MG63 (cell line): ENCODE measurements around the gene ATP8A1. TPM values are rescaled to one million over a fixed set of nuclear protein-coding genes. Genes with fewer than 3 reads are reported as not detected.
A peak's percentile ranks its signal among the peaks of the same experiment; 100 is the strongest.
"Not testable (repeated sequence)": the region's sequence is repeated elsewhere in the genome, so short reads cannot be mapped to it uniquely, and the experiment has no call there.

Experiments
- DNase-seq: peaks from one replicate; pipeline ENCODE4 v3.0.0-alpha.2; 2020
- H3K27me3 ChIP-seq: fragments of 250-450 bp; sonication (Bioruptor Pico); 2 replicates; pipeline ENCODE4 v1.5.1; 2020; ENCODE audit warnings: mild to moderate bottlenecking, moderate library complexity
- H3K36me3 ChIP-seq: fragments of 250-450 bp; sonication (Bioruptor Pico); 2 replicates; pipeline ENCODE4 v1.5.1; 2020; ENCODE audit warnings: mild to moderate bottlenecking, moderate library complexity
- H3K4me3 ChIP-seq: fragments of 250-450 bp; sonication (Bioruptor Pico); 2 replicates; pipeline ENCODE4 v1.5.1; 2020; ENCODE audit warnings: mild to moderate bottlenecking, moderate library complexity
- H3K9me3 ChIP-seq: fragments of 250-450 bp; sonication (Bioruptor Pico); 2 replicates; pipeline ENCODE4 v1.5.1; 2020; ENCODE audit warnings: mild to moderate bottlenecking, moderate library complexity
- total RNA-seq: library from RNA; depleted of rRNA; stranded (reverse); fragments of >200 nt; shearing (Covaris generic); gene quantifications from 2 replicates; pipeline ENCODE4 v1.2.3, GENCODE V29; 2014; ENCODE audit warnings: low replicate concordance

The ATP8A1 gene
- total RNA-seq, 1 experiment from 2014 or later, result 0.10 TPM

GRCh38 chr4:42510225-42510624 is 146.7 kb downstream of the ATP8A1 start:
- DNase-seq, result no peak

GRCh38 chr4:42501624-42502401 is 155.1 kb downstream of the ATP8A1 start:
- H3K27me3 ChIP-seq, result no peaks in the 10 kb centered on the region
- H3K4me3 ChIP-seq, result no peak overlapping the region
- H3K36me3 ChIP-seq, result no peaks in the 10 kb centered on the region
- DNase-seq, result no peak
- no peaks in the 10 kb centered on the region for H3K9me3 ChIP-seq

More at GRCh38 chr4:42510225-42510624, 146.7 kb downstream of the ATP8A1 start:
- no peaks in the 10 kb centered on the region for H3K9me3 ChIP-seq
- H3K36me3 ChIP-seq, result no peaks in the 10 kb centered on the region
- no peaks in the 10 kb centered on the region for H3K27me3 ChIP-seq
- no peak overlapping the region for H3K4me3 ChIP-seq

GRCh38 chr4:42498040-42498439 is 158.9 kb downstream of the ATP8A1 start:
- H3K27me3 ChIP-seq, result no peaks in the 10 kb centered on the region
- H3K4me3 ChIP-seq, result no peak overlapping the region
- no peaks in the 10 kb centered on the region for H3K9me3 ChIP-seq
- H3K36me3 ChIP-seq, result no peaks in the 10 kb centered on the region
- DNase-seq, result no peak

DNA sequence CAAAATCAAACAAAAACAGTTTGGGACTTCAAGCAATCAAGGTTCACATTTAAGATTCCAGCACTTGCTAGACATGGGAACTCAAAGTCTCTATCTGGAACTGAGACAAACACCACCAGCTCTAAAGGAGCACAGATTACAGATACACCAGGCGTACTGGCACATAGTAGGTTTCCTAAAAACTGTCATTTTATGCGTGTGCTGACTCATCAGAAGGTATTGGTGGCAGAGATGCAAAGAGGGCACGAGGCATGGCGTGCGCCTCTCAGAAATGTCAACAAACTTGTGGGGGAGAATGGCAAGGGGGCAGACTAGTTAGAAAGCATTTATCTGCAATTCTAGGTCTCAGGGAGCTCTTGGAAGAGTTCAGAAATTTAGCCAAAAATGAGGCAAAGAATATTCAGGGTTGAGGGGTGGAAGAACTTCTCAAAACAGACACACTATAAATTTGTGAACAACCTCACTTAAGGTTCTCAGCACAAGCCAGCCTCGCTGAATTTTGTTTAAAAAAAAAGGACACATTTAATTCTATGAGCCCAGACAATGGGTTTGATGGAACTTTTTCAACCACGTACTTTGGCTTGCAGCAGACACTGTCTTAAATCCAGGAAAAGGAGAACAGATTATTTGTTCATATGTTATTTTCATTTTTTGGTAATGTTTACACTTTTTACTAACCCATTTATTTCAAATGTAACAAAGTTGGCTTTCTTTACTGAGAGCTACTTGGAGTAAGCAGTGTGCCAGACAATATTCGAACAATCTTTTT is 159.6 kb downstream of the ATP8A1 start:
- Histone ChIP-seq H3K9me3 (no peaks in the 10 kb centered on the region), H3K27me3 (no peaks in the 10 kb centered on the region), H3K4me3 (no peak overlapping the region), H3K36me3 (no peaks in the 10 kb centered on the region)
- no peak for DNase-seq

DNA sequence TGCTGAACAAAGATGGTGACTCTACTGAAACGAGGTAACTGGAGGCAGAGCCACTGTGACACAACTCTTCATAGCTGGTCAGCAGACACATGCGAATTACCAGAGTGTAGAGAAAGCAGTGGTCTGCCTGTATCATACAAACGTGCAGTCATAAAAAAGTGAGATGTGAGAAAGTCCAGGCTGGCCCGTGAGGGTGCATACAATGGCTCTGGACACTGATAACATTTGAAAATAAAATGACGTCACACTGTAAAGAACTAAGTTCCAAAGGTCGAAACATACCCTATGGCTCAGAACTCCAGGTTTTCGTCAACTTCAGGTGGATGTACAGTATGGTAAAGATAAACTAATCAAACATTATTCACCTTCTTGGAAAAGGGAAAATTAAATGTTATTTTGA is 163.9 kb downstream of the ATP8A1 start:
- Histone ChIP-seq H3K36me3 (no peaks in the 10 kb centered on the region), H3K9me3 (no peaks in the 10 kb centered on the region), H3K4me3 (no peak overlapping the region), H3K27me3 (no peaks in the 10 kb centered on the region)
- no peak for DNase-seq

DNA sequence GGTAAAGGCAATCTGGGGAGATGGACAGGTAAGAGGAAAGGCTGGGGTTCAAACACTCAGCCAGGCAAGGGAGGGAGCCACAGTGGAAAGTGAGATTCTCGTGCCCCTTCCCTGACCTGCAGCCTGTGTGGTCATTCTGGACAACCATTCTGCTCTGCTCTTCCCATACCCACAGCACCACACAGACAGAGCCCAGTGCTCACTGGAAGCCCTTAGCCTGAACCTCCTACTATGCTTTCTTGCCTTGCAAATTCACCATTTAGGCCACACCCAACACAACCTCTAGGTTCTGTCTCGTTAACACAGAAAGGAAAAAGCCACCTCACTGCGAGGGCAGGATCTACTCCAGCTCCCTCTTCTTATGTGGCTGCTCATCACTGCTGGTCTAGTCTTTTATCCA is 166.9 kb downstream of the ATP8A1 start:
- no peak for DNase-seq
- no peaks in the 10 kb centered on the region for H3K9me3 ChIP-seq
- H3K27me3 ChIP-seq, result no peaks in the 10 kb centered on the region
- H3K36me3 ChIP-seq, result no peaks in the 10 kb centered on the region
- no peak overlapping the region for H3K4me3 ChIP-seq

GRCh38 chr4:42489095-42489494 is 167.8 kb downstream of the ATP8A1 start:
- no peaks in the 10 kb centered on the region for H3K27me3 ChIP-seq
- DNase-seq, result no peak

GRCh38 chr4:42488554-42488953 is 168.4 kb downstream of the ATP8A1 start:
- H3K27me3 ChIP-seq, result no peaks in the 10 kb centered on the region
- H3K4me3 ChIP-seq, result no peak overlapping the region
- no peak for DNase-seq
- H3K36me3 ChIP-seq, result no peaks in the 10 kb centered on the region
- H3K9me3 ChIP-seq, result no peaks in the 10 kb centered on the region

More at GRCh38 chr4:42489095-42489494, 167.8 kb downstream of the ATP8A1 start:
- Histone ChIP-seq H3K4me3 (no peak overlapping the region), H3K9me3 (no peaks in the 10 kb centered on the region), H3K36me3 (no peaks in the 10 kb centered on the region)

DNA sequence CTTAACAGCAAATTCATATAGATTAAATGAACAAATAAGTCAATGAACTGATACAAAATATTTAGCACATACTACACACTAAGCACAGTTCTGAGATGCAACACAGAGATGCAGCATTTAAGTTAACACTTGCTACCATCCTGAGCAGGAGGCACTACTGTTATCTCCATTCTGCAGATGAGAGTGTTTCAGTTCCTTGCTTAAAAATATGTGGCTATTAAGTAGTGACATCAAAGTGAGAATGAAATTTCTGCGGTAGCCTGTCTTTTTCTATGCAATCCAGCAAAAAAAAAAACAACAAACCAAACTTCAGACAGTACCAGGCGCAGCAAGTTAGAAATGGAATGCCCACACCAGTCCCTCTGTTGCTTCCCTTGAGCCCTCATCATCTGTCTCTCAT is 168.8 kb downstream of the ATP8A1 start:
- DNase-seq, result no peak
- Histone ChIP-seq H3K9me3 (no peaks in the 10 kb centered on the region), H3K36me3 (no peaks in the 10 kb centered on the region), H3K27me3 (no peaks in the 10 kb centered on the region), H3K4me3 (no peak overlapping the region)

DNA sequence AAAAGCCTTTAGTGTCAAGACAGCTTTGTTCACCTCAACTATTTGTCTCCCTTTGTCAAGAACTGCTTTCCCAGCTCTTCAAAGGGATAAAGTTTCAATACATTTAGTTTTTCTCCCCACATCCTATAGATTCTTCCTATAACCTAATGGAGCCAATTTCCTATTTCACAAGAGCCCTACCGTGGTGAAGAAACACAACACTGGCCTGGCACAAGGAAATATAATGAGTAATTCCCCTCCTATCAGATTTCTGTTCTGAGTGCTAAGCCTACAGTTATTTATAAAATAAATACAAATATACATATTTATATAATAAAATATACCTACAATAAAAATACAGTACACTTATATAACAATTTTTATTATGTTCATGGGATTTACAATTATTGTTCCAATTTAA is 169.7 kb downstream of the ATP8A1 start:
- no peak for DNase-seq
- Histone ChIP-seq H3K27me3 (no peaks in the 10 kb centered on the region), H3K4me3 (no peak overlapping the region), H3K9me3 (no peaks in the 10 kb centered on the region), H3K36me3 (no peaks in the 10 kb centered on the region)

GRCh38 chr4:42486156-42486555 is 170.7 kb downstream of the ATP8A1 start:
- DNase-seq, H3K36me3 ChIP-seq, H3K4me3 ChIP-seq, H3K27me3 ChIP-seq, H3K9me3 ChIP-seq: not testable (repeated sequence)

DNA sequence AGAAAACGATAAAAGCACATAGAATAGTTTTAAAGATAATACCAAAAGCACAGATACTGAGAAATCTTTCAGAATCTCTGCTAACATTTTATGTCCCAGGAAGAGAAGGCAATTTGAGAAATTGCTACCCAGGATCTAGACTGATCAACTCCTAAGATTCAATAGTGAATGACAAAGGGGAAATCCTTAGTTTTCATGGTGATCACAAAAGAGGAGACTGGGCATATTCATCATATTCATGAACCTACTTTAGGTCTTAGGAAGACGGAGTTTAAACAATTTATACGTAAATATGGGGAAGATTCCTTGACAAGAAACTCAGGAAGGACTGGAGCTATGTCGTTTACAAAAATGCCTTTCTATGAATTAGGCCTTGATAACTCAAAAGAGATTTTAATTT is 172.3 kb downstream of the ATP8A1 start:
- H3K4me3 ChIP-seq, result no peak overlapping the region
- no peaks in the 10 kb centered on the region for H3K27me3 ChIP-seq
- H3K36me3 ChIP-seq, result no peaks in the 10 kb centered on the region
- DNase-seq, result no peak
- no peaks in the 10 kb centered on the region for H3K9me3 ChIP-seq

GRCh38 chr4:42483426-42484379 is 173.2 kb downstream of the ATP8A1 start:
- no peak for DNase-seq

DNA sequence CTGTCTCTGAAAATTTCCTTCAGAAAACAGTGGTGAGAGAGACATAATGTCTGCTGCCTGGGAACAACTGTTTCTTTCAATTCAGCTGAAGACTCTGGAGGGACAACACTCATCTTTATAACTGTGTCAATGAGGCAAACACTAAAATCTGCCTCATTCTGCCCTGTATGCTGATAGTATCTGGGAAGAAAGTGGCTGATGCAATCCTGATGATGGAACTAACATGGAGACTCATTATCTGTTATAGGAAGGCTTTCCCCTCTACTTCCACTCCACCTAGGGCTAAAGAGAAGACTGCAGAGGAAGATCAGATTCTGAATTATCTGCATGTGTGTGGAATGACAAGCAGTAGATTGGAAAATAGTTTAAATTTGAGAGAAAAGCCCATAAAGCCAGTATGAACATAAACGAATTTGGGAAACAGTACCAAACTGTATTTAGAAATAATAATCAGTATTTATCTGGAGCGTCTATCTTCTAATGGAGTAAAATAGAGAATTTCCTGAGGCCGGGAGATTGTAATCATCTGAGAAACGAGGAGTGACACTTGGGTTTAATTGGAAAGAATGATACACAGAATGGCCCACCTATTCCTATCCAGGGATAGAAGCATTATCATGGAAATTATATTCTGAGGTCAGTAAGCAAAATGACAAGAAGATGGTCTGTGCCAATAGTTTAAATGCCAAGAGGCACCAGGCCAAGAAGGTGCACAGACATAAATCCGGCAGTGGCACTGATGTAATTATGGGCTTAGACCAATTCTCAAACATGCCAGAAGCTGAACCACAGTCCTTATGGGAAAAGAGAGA is 174.2 kb downstream of the ATP8A1 start:
- Histone ChIP-seq H3K36me3 (no peaks in the 10 kb centered on the region), H3K9me3 (no peaks in the 10 kb centered on the region), H3K4me3 (no peak overlapping the region), H3K27me3 (no peaks in the 10 kb centered on the region)
- DNase-seq, result peak; percentile 56

More at GRCh38 chr4:42483426-42484379, 173.2 kb downstream of the ATP8A1 start:
- no peaks in the 10 kb centered on the region for H3K27me3 ChIP-seq
- no peaks in the 10 kb centered on the region for H3K36me3 ChIP-seq
- H3K9me3 ChIP-seq, result no peaks in the 10 kb centered on the region
- no peak overlapping the region for H3K4me3 ChIP-seq

- no peaks in the 10 kb centered on the region for H3K9me3 ChIP-seq
- DNase-seq, result no peak
- H3K36me3 ChIP-seq, result no peaks in the 10 kb centered on the region
- H3K4me3 ChIP-seq, result no peak overlapping the region
- no peaks in the 10 kb centered on the region for H3K27me3 ChIP-seq
Observed at GRCh38 chr4:42480717-42481116, 176.2 kb downstream of the ATP8A1 start.

GRCh38 chr4:42480281-42480680 is 176.6 kb downstream of the ATP8A1 start:
- no peaks in the 10 kb centered on the region for H3K36me3 ChIP-seq
- no peaks in the 10 kb centered on the region for H3K27me3 ChIP-seq
- DNase-seq, result no peak
- H3K9me3 ChIP-seq, result no peaks in the 10 kb centered on the region
- H3K4me3 ChIP-seq, result no peak overlapping the region
